ENCODE measurements around the gene KCNQ2.

KCNQ2 gene

GRCh38 chr20:63500902-63501817 is 28.7 kb upstream of the KCNQ2 start:
- DNase-seq, result no peak

- DNase-seq, result no peak
Observed at GRCh38 chr20:63500151-63500901, 27.9 kb upstream of the KCNQ2 start.

- DNase-seq, result peak; percentile 45
Observed at GRCh38 chr20:63499338-63499969, 27.0 kb upstream of the KCNQ2 start.

GRCh38 chr20:63498960-63499337 is 26.5 kb upstream of the KCNQ2 start, which contains the start of gene EEF1A2:
TSS of gene EEF1A2 (minus strand) at chr20:63499083. CDS start at chr20:63497763, 1,320 bp downstream.
- peak; percentile 50 for DNase-seq

- DNase-seq, result no peak
Observed at GRCh38 chr20:63497946-63498935, 25.8 kb upstream of the KCNQ2 start.

- no peak for DNase-seq
Observed at GRCh38 chr20:63497138-63497945, 24.9 kb upstream of the KCNQ2 start.

- no peak for DNase-seq
Observed at GRCh38 chr20:63496596-63497120, 24.2 kb upstream of the KCNQ2 start.

GRCh38 chr20:63495741-63496595 is 23.5 kb upstream of the KCNQ2 start:
- DNase-seq, result peak; percentile 38

GRCh38 chr20:63495167-63495720 is 22.8 kb upstream of the KCNQ2 start:
- DNase-seq, result no peak

GRCh38 chr20:63494420-63495166 is 22.1 kb upstream of the KCNQ2 start:
- no peak for DNase-seq

- no peak for DNase-seq
Observed at GRCh38 chr20:63494084-63494419, 21.6 kb upstream of the KCNQ2 start.

GRCh38 chr20:63493563-63494020 is 21.1 kb upstream of the KCNQ2 start:
- DNase-seq, result no peak

GRCh38 chr20:63492982-63493381 is 20.5 kb upstream of the KCNQ2 start:
- no peak for DNase-seq

GRCh38 chr20:63492518-63492917 is 20.1 kb upstream of the KCNQ2 start:
- DNase-seq, result no peak

- DNase-seq, result no peak
Observed at GRCh38 chr20:63491635-63492230, 19.3 kb upstream of the KCNQ2 start.

- DNase-seq, result no peak
Observed at GRCh38 chr20:63491078-63491477, 18.6 kb upstream of the KCNQ2 start.

- no peak for DNase-seq
Observed at GRCh38 chr20:63490416-63490815, 18.0 kb upstream of the KCNQ2 start.

Data from NCI-H1092 (cell line).